ENCODE data around the gene KLHL13.

KLHL13 gene

DNA sequence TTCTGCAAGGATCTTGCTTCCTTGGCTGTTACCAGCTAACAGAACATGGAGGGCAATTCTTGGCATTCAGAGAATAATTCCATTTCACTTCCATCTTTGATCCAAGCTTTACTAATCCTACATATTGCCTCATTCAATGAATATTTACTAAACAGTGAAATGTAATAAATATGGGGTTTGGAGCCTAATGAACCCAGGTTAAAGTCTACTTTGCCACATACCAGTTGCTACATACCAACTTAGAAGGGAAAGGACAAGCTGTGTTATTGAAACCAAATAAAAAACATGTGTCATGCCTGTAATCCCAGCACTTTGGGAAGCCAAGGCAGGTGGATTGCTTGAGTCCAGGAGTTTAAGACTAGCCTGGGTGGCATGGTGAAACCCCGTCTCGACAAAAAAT is 265.6 kb downstream of the KLHL13 start:
- TF ChIP-seq EP300 (IDR thresholded peaks at IDR 0.05; ENCODE audit: borderline replicate concordance) (no peak), TEAD4 (IDR thresholded peaks at IDR 0.05) (no peak), CEBPB (IDR thresholded peaks at IDR 0.05) (no peak), USF1 (IDR thresholded peaks at IDR 0.05) (no peak), RAD21 (IDR thresholded peaks at IDR 0.05; ENCODE audit: low read depth) (no peak), FOXM1 (IDR thresholded peaks at IDR 0.05; ENCODE audit: borderline replicate concordance, low read depth) (no peak), TCF12 (IDR thresholded peaks at IDR 0.05; ENCODE audit: low read depth) (no peak), CREB1 (IDR thresholded peaks at IDR 0.05; ENCODE audit: low read depth) (no peak), NFIC (IDR thresholded peaks at IDR 0.05) (no peak), TAF1 (IDR thresholded peaks at IDR 0.05; ENCODE audit: low read depth) (no peak), ZBTB7A (IDR thresholded peaks at IDR 0.05; ENCODE audit: low read depth) (no peak)
- TF ChIP-seq, protein P1, sequence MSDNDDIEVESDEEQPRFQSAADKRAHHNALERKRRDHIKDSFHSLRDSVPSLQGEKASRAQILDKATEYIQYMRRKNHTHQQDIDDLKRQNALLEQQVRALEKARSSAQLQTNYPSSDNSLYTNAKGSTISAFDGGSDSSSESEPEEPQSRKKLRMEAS (IDR thresholded peaks at IDR 0.05): no peak
- TF ChIP-seq, protein P2, sequence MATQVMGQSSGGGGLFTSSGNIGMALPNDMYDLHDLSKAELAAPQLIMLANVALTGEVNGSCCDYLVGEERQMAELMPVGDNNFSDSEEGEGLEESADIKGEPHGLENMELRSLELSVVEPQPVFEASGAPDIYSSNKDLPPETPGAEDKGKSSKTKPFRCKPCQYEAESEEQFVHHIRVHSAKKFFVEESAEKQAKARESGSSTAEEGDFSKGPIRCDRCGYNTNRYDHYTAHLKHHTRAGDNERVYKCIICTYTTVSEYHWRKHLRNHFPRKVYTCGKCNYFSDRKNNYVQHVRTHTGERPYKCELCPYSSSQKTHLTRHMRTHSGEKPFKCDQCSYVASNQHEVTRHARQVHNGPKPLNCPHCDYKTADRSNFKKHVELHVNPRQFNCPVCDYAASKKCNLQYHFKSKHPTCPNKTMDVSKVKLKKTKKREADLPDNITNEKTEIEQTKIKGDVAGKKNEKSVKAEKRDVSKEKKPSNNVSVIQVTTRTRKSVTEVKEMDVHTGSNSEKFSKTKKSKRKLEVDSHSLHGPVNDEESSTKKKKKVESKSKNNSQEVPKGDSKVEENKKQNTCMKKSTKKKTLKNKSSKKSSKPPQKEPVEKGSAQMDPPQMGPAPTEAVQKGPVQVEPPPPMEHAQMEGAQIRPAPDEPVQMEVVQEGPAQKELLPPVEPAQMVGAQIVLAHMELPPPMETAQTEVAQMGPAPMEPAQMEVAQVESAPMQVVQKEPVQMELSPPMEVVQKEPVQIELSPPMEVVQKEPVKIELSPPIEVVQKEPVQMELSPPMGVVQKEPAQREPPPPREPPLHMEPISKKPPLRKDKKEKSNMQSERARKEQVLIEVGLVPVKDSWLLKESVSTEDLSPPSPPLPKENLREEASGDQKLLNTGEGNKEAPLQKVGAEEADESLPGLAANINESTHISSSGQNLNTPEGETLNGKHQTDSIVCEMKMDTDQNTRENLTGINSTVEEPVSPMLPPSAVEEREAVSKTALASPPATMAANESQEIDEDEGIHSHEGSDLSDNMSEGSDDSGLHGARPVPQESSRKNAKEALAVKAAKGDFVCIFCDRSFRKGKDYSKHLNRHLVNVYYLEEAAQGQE (IDR thresholded peaks at IDR 0.05; ENCODE audit: low read depth): no peak

Measured in Ishikawa (cell line).